ENCODE data around the gene NXF1.

DNA sequence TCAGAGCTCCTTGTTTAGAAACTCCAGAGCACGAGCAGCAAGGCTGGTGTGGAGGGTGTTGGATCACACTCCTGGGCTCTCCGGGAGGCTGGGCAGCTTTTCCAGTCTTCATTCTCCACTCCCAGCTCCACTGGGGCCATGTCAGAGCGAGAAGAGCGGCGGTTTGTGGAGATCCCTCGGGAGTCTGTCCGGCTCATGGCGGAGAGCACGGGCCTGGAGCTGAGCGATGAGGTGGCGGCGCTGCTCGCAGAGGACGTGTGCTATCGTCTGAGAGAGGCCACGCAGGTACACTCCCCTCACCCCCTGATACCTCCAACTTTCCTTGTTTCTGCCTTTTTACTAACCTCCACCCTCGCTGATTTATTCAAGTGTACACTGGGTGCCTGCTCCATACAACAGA lies 29.6 kb downstream of the NXF1 start:
- TF ChIP-seq, protein P1, sequence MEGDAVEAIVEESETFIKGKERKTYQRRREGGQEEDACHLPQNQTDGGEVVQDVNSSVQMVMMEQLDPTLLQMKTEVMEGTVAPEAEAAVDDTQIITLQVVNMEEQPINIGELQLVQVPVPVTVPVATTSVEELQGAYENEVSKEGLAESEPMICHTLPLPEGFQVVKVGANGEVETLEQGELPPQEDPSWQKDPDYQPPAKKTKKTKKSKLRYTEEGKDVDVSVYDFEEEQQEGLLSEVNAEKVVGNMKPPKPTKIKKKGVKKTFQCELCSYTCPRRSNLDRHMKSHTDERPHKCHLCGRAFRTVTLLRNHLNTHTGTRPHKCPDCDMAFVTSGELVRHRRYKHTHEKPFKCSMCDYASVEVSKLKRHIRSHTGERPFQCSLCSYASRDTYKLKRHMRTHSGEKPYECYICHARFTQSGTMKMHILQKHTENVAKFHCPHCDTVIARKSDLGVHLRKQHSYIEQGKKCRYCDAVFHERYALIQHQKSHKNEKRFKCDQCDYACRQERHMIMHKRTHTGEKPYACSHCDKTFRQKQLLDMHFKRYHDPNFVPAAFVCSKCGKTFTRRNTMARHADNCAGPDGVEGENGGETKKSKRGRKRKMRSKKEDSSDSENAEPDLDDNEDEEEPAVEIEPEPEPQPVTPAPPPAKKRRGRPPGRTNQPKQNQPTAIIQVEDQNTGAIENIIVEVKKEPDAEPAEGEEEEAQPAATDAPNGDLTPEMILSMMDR (IDR thresholded peaks at IDR 0.05; ENCODE audit: low read length) = no peak
- no peak for TF ChIP-seq EZH2 (IDR thresholded peaks at IDR 0.05; ENCODE audit: borderline replicate concordance, low read length)
